ENCODE results near the gene IMPG1. TPM values are rescaled to one million over a fixed set of nuclear protein-coding genes. Genes with fewer than 3 reads are reported as not detected.

IMPG1 gene
- total and polyA plus RNA-seq, 10 of the 15 experiments (the other 5 are each of a cell fraction or from before 2014, with no cell fraction given), result not detected

- H3K4me3 ChIP-seq, result no peak overlapping the region
- intact Hi-C loops (cut with micrococcal nuclease; ENCODE audit: unreplicated experiment), result no loop called here
- H3K79me2 ChIP-seq (ENCODE audit: control insufficient read depth, insufficient read depth, low read length), result no peaks in the 10 kb centered on the region
- H3K9ac ChIP-seq (ENCODE audit: control insufficient read depth, insufficient read depth, low read length), result no peak overlapping the region
- in situ Hi-C loops (cut with MboI), result loop anchor here (25.0 kb wide), 1 partner anchor 916 kb away; no protein-coding TSS in a partner anchor
- H3K9me3 ChIP-seq (replicated peaks; ENCODE audit: control insufficient read depth, insufficient read depth, low read length), result no peaks in the 10 kb centered on the region
- RAD21 ChIA-PET (ENCODE audit: unreplicated experiment), result interaction anchor here (1.0 to 1.2 kb wide), 2 partner anchors 10 to 53 kb away, joined by 3 to 4 read pairs; no protein-coding TSS in a partner anchor
- no peaks in the 10 kb centered on the region for H3K27me3 ChIP-seq (replicated peaks in 1 of 2; ENCODE audit: control insufficient read depth in 2 of 2, insufficient read depth in 2 of 2, low read length in 1 of 2)
- POLR2A ChIA-PET, result no interaction called here
- CTCF ChIA-PET, result interaction anchor here (0.9 to 8.0 kb wide), 5 partner anchors 13 to 440 kb away, joined by 3 to 62 read pairs (median 4); no protein-coding TSS in a partner anchor
- H3K27ac ChIP-seq (ENCODE audit: control insufficient read depth, insufficient read depth), result no peak overlapping the region
- BruUV-seq (replicated peaks), result no TSS peak
- SMC1A ChIA-PET (ENCODE audit: uncharacterized antibody, unreplicated experiment), result interaction anchor here (0.9 to 2.3 kb wide), 4 partner anchors 11 to 390 kb away, joined by 3 to 19 read pairs (median 4); no protein-coding TSS in a partner anchor
- H3K4me2 ChIP-seq (ENCODE audit: control insufficient read depth, insufficient read depth), result no peak overlapping the region; the same call in 1 of the 2 replicates
- peak; percentile 57 for TF ChIP-seq MEF2B (IDR thresholded peaks at IDR 0.05; ENCODE audit: partially characterized antibody, poor library complexity, severe bottlenecking)
- TF ChIP-seq E2F8 (IDR thresholded peaks at IDR 0.05; ENCODE audit: low read depth, partially characterized antibody), result no peak
- H3K4me1 ChIP-seq (ENCODE audit: control insufficient read depth, insufficient read depth, low read length), result no peaks in the 10 kb centered on the region; the same call in 1 of the 2 replicates
- FAIRE-seq, result peak; percentile 61
- ATAC-seq, result peak; percentile 77
- 0% methylated on average over 4 of the region's 4 CpGs for WGBS (ENCODE audit: insufficient coverage, insufficient replicate concordance, low lambda C conversion rate, missing lambda C conversion rate)
- H2AFZ ChIP-seq (ENCODE audit: control insufficient read depth, low read depth, low read length), result peak overlapping the region; percentile 33; the same call in 1 of the 2 replicates
- H3K36me3 ChIP-seq (ENCODE audit: control insufficient read depth in 2 of 2, insufficient read depth in 2 of 2, low read length in 1 of 2), result no peaks in the 10 kb centered on the region
- H4K20me1 ChIP-seq (ENCODE audit: control insufficient read depth, insufficient read depth), result no peaks in the 10 kb centered on the region
- DNase-seq (ENCODE audit: low read depth, low spot score), result peak; percentile 19
Measured at GRCh38 chr6:75946146-75946831, 126.2 kb downstream of the IMPG1 start.

All from GM12878 (cell line).